Upper lobe of left lung (tissue), 6 donors: ENCODE data around the gene APP. TPM values are rescaled to one million over a fixed set of nuclear protein-coding genes. Genes with fewer than 3 reads are reported as not detected.

ENCODE experiments used
- ATAC-seq, 2 donors: fragments of 200-7000 bp; cut with Tn5 transposase; one replicate each; pipeline ENCODE4 v1.9.1; 2022; ENCODE audit warnings: mild to moderate bottlenecking in 2 of 2, moderate library complexity in 2 of 2; ENCODE audit not compliant: low FRiP score in 2 of 2
- DNase-seq, 2 donors: peaks; one replicate each; pipeline ENCODE4 v3.0.0-alpha.2; 2019 to 2020
- H3K27ac ChIP-seq, 4 donors: fragments of 200-600 bp; sonication (generic); one replicate each; pipeline ENCODE4 v1.5.1; 2016 to 2019
- H3K27me3 ChIP-seq, 4 donors: fragments of 200-600 bp; sonication (generic); one replicate each; pipeline ENCODE4 v1.5.1; 2017 to 2019
- H3K36me3 ChIP-seq, 4 donors: fragments of 200-600 bp; sonication (generic); one replicate each; pipeline ENCODE4 v1.5.1; 2016 to 2019
- H3K4me1 ChIP-seq, 4 donors: fragments of 200-600 bp; sonication (generic); one replicate each; pipeline ENCODE4 v1.5.1; 2018 to 2019
- H3K4me3 ChIP-seq, 4 donors: fragments of 200-600 bp; sonication (generic); one replicate each; pipeline ENCODE4 v1.5.1; 2017 to 2019; ENCODE audit warnings: mild to moderate bottlenecking in 2 of 4, moderate library complexity in 1 of 4
- H3K9me3 ChIP-seq, 4 donors: fragments of 200-600 bp; sonication (generic); one replicate each; pipeline ENCODE4 v1.5.1; 2018 to 2019
- EP300 ChIP-seq, 4 donors: sonication (generic); formaldehyde crosslinking; IDR thresholded peaks; one replicate each; pipeline ENCODE4 v1.5.1; 2017; ENCODE audit warnings: antibody characterized with exemption in 4 of 4, control low read depth in 2 of 4
- POLR2A ChIP-seq, 4 donors: fragments of 450-650 bp; IDR thresholded peaks; one replicate each; pipeline ENCODE4 v1.5.1; 2016 to 2017; ENCODE audit warnings: antibody characterized with exemption in 4 of 4, mild to moderate bottlenecking in 2 of 4
- POLR2AphosphoS5 ChIP-seq, 2 donors: sonication (generic); formaldehyde crosslinking; IDR thresholded peaks; one replicate each; pipeline ENCODE4 v1.5.1; 2017; ENCODE audit warnings: antibody characterized with exemption in 2 of 2
- WGBS, 2 donors: methylation state at CpG; one replicate each; pipeline ENCODE4 v1.1.5; 2017 to 2018; 5-methylcytosine and 5-hydroxymethylcytosine counted together
- total RNA-seq, 6 donors: library from RNA; depleted of rRNA in 4 of 6; stranded (reverse); fragments of >200 nt in 4 of 6; gene quantifications; one replicate each; pipeline versions ENCODE4 v1.1.0 to v1.2.1, GENCODE V29; 2016 to 2021
- TF ChIP-seq, protein P1 (sequence below), 6 experiments: fragments of 450-650 bp in 4 of 6; fragments of 200-600 bp in 2 of 6; sonication (generic) in 2 of 6; IDR thresholded peaks; one replicate each; pipeline ENCODE4 v1.5.1; 2016 to 2019; ENCODE audit warnings: antibody characterized with exemption in 6 of 6
- donor health status: DM: no; HTN: no; CAD: no; lungs with moderate emphysema.
- donor health status: DM: no; HTN: yes; CAD: no; lungs with severe emphysema.

The APP gene
- total RNA-seq, 6 donors from 2014 or later: 177 to 444 (median 391) TPM

DNA sequence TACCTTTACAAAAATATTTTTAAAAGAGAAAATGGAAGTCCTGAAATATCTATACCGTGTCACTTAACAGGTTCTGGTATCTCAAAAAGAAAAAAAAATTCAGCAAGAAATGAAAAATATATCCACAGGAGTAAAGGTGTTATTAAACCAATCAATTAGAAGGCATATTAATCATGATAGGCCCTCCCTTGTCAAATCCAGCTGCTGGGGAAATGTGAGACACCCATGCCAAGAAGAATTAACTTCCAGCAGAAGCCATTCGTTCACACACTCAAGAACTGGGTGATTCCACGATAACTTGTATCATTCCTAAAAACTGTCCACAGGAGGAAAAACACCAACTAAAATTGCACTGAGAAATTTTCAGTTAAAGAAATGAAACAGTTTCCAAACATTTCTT is 57.6 kb downstream of the APP start:
- peaks cover 6 to 21% (median 16%) of the 10 kb centered on the region in 4 donors for H3K4me1 ChIP-seq
- H3K9me3 ChIP-seq: no peaks in the 10 kb centered on the region
- H3K36me3 ChIP-seq: peaks cover 0 to 17% (median 1%) of the 10 kb centered on the region in 4 donors
- ATAC-seq (no peak), DNase-seq (no peak)
- TF ChIP-seq, protein P1, sequence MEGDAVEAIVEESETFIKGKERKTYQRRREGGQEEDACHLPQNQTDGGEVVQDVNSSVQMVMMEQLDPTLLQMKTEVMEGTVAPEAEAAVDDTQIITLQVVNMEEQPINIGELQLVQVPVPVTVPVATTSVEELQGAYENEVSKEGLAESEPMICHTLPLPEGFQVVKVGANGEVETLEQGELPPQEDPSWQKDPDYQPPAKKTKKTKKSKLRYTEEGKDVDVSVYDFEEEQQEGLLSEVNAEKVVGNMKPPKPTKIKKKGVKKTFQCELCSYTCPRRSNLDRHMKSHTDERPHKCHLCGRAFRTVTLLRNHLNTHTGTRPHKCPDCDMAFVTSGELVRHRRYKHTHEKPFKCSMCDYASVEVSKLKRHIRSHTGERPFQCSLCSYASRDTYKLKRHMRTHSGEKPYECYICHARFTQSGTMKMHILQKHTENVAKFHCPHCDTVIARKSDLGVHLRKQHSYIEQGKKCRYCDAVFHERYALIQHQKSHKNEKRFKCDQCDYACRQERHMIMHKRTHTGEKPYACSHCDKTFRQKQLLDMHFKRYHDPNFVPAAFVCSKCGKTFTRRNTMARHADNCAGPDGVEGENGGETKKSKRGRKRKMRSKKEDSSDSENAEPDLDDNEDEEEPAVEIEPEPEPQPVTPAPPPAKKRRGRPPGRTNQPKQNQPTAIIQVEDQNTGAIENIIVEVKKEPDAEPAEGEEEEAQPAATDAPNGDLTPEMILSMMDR (IDR thresholded peaks at IDR 0.05): no peak
- TF ChIP-seq EP300 (IDR thresholded peaks at IDR 0.05): no peak
- no peak for TF ChIP-seq POLR2A (IDR thresholded peaks at IDR 0.05)
- TF ChIP-seq POLR2AphosphoS5 (IDR thresholded peaks at IDR 0.05): no peak
- H3K4me3 ChIP-seq: no peak overlapping the region
- H3K27ac ChIP-seq: no peak overlapping the region
- no peaks in the 10 kb centered on the region for H3K27me3 ChIP-seq
- 68 to 78% methylated on average over 3 of the region's 3 CpGs for WGBS, 2 donors

DNA sequence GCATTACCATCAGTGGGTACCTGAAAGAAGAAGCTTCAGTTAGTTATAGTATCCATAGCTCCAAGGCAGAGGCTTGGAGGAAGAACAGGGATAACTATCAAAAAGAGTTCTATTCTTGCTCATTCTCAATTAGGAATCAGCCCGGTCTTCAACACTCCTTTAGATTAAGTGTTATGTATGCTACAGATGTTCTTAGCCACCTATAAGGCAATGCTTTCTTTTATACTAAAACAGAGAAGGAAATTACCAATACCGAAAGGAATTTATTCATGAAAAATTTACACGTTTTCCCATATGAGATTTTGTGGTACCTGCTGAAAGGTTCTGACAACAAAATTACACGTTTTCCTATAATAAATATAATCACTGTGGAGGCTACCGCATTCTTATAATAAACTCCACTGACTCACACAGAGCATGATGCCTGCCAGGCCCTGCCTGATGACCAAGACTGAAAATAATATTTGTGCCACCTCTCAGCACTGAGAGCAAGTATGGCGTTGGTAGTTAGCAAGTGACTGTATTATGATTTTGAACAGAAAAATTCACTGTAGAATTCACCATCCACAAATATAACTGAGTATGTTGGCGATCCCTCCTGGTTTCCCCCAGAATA is 58.3 kb downstream of the APP start:
- peaks cover 6 to 21% (median 13%) of the 10 kb centered on the region in 4 donors for H3K4me1 ChIP-seq
- H3K27me3 ChIP-seq: no peaks in the 10 kb centered on the region
- DNase-seq (no peak), ATAC-seq (no peak)
- no peak for TF ChIP-seq POLR2AphosphoS5 (IDR thresholded peaks at IDR 0.05)
- TF ChIP-seq, protein P1 (IDR thresholded peaks at IDR 0.05): no peak
- no peak for TF ChIP-seq EP300 (IDR thresholded peaks at IDR 0.05)
- no peak for TF ChIP-seq POLR2A (IDR thresholded peaks at IDR 0.05)
- H3K27ac ChIP-seq: no peak overlapping the region
- no peaks in the 10 kb centered on the region for H3K9me3 ChIP-seq
- 90 to 92% methylated on average over 7 of the region's 7 CpGs for WGBS, 2 donors
- no peak overlapping the region for H3K4me3 ChIP-seq
- H3K36me3 ChIP-seq: peaks cover 0 to 17% (median 1%) of the 10 kb centered on the region in 4 donors

DNA sequence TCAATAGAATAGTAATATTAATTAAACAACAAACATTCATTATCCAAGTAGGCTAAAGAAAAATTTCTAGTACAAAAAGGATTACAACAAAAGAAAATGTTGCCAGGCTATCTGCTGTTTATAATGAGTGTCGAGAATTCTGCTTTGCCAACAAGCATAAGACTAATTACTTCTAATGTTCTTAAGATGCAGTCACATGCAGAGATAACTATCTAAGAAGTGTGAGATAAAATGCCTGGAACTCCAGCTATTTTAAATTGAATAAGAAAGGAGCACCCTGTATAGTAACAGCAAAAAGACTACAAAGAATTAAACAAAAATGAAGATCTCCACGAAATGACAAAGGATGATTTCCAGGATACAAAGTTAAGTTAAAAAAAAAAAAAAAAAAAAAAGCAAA is 59.9 kb downstream of the APP start:
- no peak overlapping the region for H3K4me3 ChIP-seq
- DNase-seq: no peak
- H3K4me1 ChIP-seq: peaks cover 0 to 9% (median 6%) of the 10 kb centered on the region in 4 donors
- H3K36me3 ChIP-seq: peaks cover 0 to 17% (median 1%) of the 10 kb centered on the region in 4 donors
- peak overlapping the region in 1 of 4 donors; percentile 22 for H3K27ac ChIP-seq
- 52 to 59% methylated on average over 2 of the region's 2 CpGs for WGBS, 2 donors
- TF ChIP-seq, protein P1 (IDR thresholded peaks at IDR 0.05): no peak
- TF ChIP-seq EP300 (IDR thresholded peaks at IDR 0.05): no peak
- no peak for TF ChIP-seq POLR2A (IDR thresholded peaks at IDR 0.05)
- TF ChIP-seq POLR2AphosphoS5 (IDR thresholded peaks at IDR 0.05): no peak
- no peaks in the 10 kb centered on the region for H3K9me3 ChIP-seq
- H3K27me3 ChIP-seq: no peaks in the 10 kb centered on the region
- ATAC-seq: no peak

DNA sequence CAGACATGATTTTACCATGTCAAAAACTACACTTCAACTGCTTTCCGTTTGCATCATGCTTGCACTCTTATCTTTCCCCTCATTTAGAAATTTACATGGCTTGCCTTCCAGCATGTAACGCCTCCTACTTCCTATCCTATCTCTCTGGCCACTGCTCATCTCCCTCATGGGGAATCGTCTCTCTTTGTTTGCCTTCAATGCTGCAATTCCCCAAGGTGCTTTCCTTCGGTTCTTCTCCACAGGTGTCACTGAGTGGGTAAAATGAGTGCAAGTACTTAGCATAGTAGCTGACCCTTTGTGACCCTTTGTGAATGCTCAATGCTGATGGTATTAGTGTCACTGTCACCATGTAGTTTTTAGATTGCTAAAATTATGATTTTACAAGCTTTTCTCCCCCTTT is 63.1 kb downstream of the APP start:
- Histone ChIP-seq H3K36me3 (peaks cover 0 to 21% (median 1%) of the 10 kb centered on the region in 4 donors), H3K4me3 (no peak overlapping the region), H3K27me3 (no peaks in the 10 kb centered on the region), H3K4me1 (no peaks in the 10 kb centered on the region), H3K9me3 (no peaks in the 10 kb centered on the region), H3K27ac (no peak overlapping the region)
- ATAC-seq: no peak
- no peak for TF ChIP-seq EP300 (IDR thresholded peaks at IDR 0.05)
- TF ChIP-seq, protein P1 (IDR thresholded peaks at IDR 0.05): no peak
- TF ChIP-seq POLR2AphosphoS5 (IDR thresholded peaks at IDR 0.05): no peak
- no peak for TF ChIP-seq POLR2A (IDR thresholded peaks at IDR 0.05)
- 81 to 90% methylated on average over 4 of the region's 4 CpGs for WGBS, 2 donors
- no peak for DNase-seq

DNA sequence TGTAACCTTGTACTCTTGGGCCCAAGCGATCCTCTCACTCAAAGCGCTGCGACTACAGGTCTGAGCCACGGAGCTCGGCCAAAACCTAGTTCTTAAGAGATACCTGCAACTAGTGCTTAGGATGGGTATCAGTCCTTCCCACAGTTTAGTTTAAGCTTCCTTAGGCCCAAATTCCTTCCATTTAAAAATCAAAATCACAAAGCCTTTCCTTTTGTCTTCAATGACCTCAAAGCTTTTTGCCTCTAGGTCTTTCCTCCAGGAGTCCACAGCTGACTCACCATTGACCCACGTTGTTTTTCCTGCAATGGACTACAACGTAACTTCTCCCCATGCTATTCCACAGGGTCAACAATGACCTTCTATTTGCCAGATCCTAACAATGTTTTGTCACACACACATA is 64.0 kb downstream of the APP start:
- DNase-seq (no peak), ATAC-seq (no peak)
- Histone ChIP-seq H3K4me3 (no peak overlapping the region), H3K36me3 (peaks cover 0 to 16% (median 1%) of the 10 kb centered on the region in 4 donors), H3K4me1 (no peaks in the 10 kb centered on the region), H3K9me3 (no peaks in the 10 kb centered on the region), H3K27me3 (no peaks in the 10 kb centered on the region), H3K27ac (no peak overlapping the region)
- 83 to 93% methylated on average over 7 of the region's 7 CpGs for WGBS, 2 donors
- TF ChIP-seq EP300 (IDR thresholded peaks at IDR 0.05): no peak
